ENCODE data around the gene PRKCA.
"Not testable (repeated sequence)": the region's sequence is repeated elsewhere in the genome, so short reads cannot be mapped to it uniquely, and the experiment has no call there.

Gene PRKCA

GRCh38 chr17:66355510-66355909 lies 53.1 kb downstream of the PRKCA start:
- DNase-seq = no peak

- DNase-seq = no peak
Observed at GRCh38 chr17:66357037-66357436, 54.6 kb downstream of the PRKCA start.

GRCh38 chr17:66359351-66359750 lies 56.9 kb downstream of the PRKCA start:
- DNase-seq = no peak

GRCh38 chr17:66360961-66361565 lies 58.6 kb downstream of the PRKCA start:
- not testable (repeated sequence) for DNase-seq

GRCh38 chr17:66364508-66364907 lies 62.1 kb downstream of the PRKCA start:
- DNase-seq = no peak

GRCh38 chr17:66364990-66365490 lies 62.6 kb downstream of the PRKCA start:
- DNase-seq = no peak

- DNase-seq = no peak
Observed at GRCh38 chr17:66365903-66366302, 63.5 kb downstream of the PRKCA start.

GRCh38 chr17:66367107-66367506 lies 64.7 kb downstream of the PRKCA start:
- DNase-seq = no peak

GRCh38 chr17:66369830-66370229 lies 67.4 kb downstream of the PRKCA start:
- DNase-seq = no peak

GRCh38 chr17:66371561-66371960 lies 69.1 kb downstream of the PRKCA start:
- DNase-seq = no peak

GRCh38 chr17:66372182-66372581 lies 69.8 kb downstream of the PRKCA start:
- no peak for DNase-seq

GRCh38 chr17:66373079-66373478 lies 70.7 kb downstream of the PRKCA start:
- no peak for DNase-seq

- peak; percentile 23 for DNase-seq
Observed at GRCh38 chr17:66373944-66374817, 71.8 kb downstream of the PRKCA start.

- DNase-seq = no peak
Observed at GRCh38 chr17:66375121-66375520, 72.7 kb downstream of the PRKCA start.

- DNase-seq = no peak
Observed at GRCh38 chr17:66378296-66378695, 75.9 kb downstream of the PRKCA start.

- no peak for DNase-seq
Observed at GRCh38 chr17:66379544-66379943, 77.1 kb downstream of the PRKCA start.

- no peak for DNase-seq
Observed at GRCh38 chr17:66379996-66380395, 77.6 kb downstream of the PRKCA start.

- no peak for DNase-seq
Observed at GRCh38 chr17:66381701-66382362, 79.4 kb downstream of the PRKCA start.

GRCh38 chr17:66383333-66383732 lies 80.9 kb downstream of the PRKCA start:
- no peak for DNase-seq

GRCh38 chr17:66386498-66387351 lies 84.3 kb downstream of the PRKCA start:
- no peak for DNase-seq

GRCh38 chr17:66387392-66387981 lies 85.1 kb downstream of the PRKCA start:
- DNase-seq = no peak

- no peak for DNase-seq
Observed at GRCh38 chr17:66392783-66393437, 90.5 kb downstream of the PRKCA start.
